GM18868 (cell line): ENCODE results near the gene ZG16.
"Not testable (repeated sequence)": the region's sequence is repeated elsewhere in the genome, so short reads cannot be mapped to it uniquely, and the experiment has no call there.

Experiments
- ATAC-seq: cut with Tn5 transposase; IDR thresholded peaks from one replicate; pipeline ENCODE4 v1.9.1; 2021; ENCODE audit warnings: mild to moderate bottlenecking, moderate library complexity; ENCODE audit not compliant: unreplicated experiment

The ZG16 gene

DNA sequence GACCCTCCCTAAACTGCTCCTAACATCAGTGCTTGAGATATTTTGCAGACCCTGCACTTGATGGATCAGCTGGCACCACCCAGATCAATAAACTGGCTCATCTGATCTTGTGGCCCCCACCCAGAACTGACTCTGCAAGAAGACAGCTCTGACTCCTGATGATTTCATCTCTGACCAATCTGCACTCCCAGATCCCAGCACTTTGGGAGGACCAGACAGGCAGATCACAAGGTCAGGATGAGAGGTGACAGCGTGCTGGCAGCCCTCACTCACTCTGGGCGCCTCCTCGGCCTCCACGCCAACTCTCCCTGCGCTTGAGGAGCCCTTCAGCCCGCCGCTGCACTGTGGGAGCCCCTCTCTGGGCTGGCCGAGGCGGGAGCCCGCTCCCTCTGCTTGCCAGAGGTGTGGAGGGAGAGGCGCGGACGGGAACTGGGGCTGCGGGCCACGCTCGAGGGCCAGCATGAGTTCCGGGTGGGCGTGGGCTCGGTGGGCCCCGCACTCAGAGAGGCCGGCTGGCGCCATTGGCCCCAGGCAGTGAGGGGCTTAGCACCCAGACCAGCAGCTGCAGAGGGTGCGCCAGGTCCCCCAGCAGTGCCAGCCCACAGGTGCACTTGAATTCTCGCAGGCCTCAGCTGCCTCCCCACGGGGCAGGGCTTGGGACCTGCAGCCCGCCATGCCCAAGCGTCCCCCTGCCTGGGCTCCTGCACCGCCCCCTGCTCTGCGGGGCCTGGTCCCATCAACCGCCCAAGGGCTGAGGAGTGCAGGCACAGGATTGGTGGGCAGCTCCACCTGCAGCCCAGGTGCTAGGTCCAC is 29.9 kb upstream of the ZG16 start:
- no peak for ATAC-seq

DNA sequence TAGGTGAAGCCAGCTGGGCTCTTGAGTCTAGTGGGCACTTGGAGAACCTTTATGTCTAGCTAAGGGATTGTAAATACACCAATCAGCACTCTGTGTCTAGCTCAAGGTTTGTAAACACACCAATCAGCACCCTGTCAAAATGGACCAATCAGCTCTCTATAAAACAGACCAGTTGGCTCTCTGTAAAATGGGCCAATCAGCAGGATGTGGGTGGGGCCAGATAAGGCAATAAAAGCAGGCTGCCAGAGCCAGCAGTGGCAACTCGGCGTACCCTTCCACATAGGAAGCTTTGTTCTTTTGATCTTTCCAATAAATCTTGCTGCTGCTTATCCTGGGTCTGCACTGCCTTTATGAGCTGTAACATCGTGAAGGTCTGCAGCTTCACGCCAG is 29.3 kb upstream of the ZG16 start:
- not testable (repeated sequence) for ATAC-seq

DNA sequence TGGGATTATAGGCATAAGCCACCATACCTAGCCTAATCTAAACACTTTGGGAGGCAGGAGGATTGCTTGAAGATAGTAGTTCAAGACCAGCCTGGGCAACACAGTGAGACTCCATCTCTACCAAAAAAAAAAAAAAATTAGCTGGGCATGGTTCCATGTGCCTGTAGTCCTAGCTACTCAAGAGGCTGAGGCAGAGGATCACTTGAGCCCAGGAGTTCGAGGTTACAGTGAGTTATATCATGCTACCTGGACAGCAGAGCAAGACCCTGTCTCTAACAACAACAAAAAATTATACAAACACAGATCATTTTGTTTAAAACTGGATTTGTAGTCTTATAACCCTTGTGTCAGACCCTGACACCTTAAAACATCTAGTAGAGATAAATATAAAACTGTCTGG is 24.5 kb upstream of the ZG16 start:
- no peak for ATAC-seq

DNA sequence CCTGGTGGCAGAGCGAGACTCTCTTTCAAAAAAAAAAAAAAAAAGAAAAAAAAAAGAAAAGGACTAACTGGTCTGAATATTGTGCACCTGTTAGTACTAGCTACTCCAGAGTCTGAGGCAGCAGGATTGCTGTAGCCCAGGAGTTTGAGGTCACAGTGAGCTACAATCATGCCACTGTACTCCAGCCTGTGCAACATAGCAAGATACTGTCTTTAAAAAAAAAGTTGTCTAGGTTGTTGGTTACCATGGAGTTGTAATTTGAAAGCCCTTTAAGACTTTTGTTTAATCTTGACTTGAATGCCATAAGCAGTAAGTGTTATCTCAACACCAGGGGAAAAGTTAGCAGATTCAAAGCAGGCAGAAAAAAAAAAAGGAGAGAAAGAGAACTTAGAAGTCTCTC is 21.4 kb upstream of the ZG16 start:
- no peak for ATAC-seq

DNA sequence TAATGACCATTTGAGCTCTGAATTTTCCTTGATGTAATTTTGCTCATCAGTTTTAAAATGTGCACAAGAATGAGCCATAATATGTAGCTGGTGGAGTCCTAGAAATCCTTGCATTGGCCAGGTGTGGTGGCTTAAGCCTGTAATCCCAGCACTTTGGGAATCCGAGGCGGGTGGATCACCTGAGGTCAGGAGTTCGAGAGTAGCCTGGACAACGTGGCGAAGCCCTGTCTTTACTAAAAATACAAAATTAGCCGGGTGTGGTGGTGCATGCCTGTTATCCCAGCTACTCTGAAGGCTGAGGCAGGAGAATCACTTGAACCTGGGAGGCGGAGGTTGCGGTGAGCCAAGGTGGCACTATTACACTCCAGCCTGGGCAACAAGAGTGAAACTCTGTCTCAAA is 21.0 kb upstream of the ZG16 start:
- not testable (repeated sequence) for ATAC-seq

DNA sequence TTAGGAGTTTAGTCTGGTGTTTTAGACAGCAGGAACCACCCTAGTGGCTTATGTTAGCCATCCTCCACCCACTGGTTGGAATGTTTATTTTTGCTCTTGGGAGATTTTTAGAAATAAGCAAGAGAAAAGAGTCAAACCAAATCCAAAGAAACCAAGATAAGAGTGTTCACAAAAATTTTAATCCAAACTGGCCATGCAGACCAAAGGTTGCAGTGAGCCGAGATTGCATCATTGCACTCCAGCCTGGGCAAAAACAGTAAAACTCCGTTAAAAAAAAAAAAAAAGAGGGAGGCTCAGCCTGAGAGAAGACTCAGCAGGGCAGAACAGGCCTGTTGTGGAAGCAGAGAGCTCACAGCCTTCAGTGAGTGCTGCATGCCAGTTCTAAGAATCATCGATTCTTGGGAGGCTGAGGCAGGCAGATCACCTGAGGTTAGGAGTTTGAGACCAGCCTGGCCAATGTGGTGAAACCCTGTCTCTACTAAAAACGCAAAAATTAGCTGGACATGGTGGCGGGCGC is 20.0 kb upstream of the ZG16 start:
- ATAC-seq, result no peak

DNA sequence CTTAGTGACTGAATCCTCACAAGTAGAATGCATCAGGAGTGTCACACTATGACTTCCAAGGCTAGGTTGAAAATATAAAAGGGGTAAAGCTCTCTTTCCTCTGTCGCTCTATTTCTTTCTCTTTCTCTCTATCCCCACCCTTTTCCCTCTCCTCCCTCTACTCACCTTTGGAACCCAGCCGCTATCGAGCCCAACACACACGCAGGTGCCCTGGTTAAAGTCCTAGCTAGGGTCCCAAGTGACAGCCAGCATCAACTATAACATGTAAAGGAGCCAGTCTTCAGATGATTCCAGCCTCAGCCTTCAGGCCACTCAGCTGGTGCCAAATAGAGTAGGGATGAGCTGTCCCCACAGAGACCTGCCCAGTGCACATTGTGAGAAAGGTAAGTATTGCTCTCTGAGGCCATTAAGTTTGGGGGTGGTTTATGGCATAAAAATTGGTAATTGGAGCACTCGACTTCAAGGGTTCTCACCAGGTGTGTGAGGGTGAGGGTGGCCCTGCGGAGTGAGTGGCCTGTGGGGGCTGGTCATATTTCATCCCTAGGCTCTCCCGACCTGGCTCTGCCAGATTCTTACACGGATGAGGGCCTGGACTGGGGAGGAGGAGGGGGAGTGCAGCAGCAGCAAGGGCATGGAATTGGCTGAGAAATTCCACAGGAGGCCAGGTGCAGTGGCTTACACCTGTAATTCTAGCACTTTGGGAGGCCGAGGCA is 17.3 kb upstream of the ZG16 start:
- ATAC-seq, result no peak

DNA sequence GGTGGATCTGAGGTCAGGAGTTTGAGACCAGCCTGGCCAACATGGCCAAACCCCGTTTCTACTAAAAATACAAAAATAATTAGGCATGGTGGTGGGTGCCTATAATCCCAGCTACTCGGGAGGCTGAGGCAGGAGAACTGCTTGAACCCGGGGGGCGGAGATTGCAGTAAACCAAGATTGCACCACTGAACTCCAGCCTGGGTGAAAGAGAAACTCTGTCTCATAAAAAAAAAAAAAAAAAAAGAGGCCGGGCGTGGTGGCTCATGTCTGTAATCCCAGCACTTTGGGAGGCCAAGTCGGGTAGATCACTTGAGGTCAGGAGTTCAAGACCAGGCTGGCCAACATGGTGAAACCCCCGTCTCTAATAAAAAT is 16.8 kb upstream of the ZG16 start:
- ATAC-seq, result not testable (repeated sequence)

DNA sequence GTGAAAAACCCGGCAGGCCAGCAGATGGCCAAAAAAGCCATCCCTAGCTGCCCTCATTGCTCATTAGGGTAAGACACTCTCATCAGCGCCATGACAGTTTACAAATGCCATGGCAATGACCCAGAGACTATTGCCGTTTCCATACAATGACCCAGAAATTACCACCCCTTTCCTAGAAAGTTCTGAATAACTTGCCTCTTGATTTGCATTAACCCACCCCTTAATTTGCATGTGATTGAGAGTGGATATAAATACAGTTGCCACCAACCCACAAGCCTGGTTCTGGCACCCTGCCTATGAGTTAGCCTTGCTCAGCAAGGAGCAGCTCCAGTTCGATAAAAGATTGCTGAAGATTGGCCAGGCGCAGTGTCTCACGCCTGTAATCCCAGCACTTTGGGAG is 16.2 kb upstream of the ZG16 start:
- ATAC-seq, result no peak

DNA sequence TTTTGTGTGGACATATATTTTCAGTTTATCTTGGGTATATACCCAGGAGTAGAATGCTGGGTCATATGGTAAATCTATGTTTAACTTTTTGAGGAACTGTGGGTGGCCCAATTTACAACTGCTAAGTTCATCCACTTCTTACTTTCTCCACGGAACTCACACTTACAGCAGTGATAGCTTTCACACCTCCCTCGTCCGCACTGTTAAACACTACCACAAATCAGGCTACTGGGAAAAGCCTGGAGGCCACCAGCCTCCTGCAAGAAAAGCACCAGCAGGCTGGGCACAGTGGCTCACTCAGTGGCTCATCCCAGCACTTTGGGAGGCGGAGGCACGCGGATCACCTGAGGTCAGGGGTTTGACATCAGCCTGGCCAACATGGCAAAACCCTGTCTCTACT is 14.7 kb upstream of the ZG16 start:
- ATAC-seq, result no peak

DNA sequence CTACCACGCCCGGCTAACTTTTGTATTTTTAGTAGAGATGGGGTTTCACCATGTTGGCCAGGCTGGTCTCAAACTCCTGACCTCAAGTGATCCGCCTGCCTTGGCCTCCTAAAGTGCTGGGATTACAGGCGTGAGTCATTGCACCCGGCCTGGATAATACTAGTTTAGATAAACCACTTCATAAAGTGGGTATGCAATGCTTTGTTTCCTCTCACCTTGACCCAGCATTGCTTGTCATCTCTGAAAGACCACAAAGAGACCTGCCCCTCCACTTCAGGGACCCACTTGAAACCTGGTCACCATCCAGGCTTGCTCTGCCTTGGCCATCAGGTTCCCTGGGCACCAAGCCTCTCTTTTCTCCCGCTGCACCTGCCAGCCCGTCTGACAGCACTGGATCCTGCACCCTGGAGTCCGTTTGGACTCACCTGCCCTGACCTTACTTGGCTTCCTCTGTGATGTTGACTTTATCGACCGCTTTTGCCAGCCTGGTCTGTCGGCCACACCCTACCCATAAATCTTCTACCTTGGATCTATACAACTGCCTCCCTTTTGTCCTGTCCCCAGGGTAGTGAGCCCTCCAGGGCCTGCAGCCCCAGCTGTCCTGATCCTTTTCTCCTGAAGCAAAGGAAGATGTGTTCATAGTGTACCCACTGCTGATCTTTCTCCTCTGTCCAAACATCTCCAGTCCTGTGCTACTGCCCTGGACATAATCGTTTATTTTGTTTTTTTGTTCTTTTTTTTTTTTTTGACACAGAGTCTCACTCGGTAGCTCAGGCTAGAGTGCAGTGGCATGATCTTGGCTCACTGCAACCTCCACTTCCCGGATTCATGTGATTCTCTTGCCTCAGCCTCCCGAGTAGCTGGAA is 12.7 kb upstream of the ZG16 start:
- ATAC-seq, result no peak

DNA sequence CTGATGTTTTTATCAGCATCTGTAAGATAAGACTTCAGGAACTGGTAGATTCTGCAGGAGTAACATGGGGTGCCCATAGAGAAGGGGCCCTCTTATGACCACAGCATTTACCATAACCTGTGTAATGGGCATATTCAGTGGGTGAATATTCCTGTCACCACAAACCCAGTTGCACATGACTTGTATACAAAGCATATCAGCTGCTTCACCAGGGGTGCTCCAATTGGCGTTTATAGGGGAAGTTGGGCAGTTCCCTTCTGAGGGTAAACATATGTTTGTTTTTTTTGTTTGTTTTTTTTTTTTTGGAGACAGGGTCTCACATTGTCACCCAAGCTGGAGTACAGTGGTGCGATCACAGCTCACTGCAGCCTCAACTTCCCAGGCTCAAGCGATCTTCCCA is 11.5 kb upstream of the ZG16 start:
- ATAC-seq, result no peak

DNA sequence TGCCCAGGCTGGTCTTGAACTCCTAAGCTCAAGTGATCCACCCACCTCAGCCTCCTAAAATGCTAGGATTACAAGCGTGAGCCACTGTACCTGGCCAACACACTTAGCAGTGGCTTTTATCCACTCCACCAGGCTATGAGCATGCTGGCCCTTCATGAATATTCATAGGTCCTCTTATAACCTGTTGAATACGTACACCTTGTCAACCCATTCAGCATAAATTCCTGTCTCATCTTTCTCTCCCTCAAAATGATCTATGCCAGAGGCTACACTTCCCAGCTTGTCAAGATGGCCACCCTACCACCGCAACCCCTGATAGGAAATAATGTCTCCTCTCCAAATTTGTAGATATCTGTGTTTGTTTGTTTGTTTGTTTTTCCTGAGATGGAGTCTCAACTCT is 11.0 kb upstream of the ZG16 start:
- no peak for ATAC-seq

DNA sequence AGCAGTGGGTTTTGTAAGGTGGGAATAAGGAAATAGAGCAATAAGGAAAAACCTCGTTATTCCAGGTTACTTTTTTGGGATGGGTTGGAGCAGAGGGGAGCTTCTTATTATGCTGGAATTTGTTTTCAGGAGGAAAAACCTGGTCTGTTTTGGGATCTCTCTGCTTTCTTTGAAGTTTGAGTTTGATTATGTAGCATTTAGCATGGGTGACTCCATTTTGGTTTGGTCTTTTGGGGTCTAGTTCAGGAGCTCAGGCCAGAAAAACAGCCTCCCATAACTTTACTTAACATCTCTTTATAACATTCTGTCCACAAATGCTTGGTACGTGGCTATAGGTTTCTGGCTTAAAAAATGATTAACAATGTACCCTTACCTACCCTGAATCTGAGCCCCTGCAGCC is 8.5 kb upstream of the ZG16 start:
- ATAC-seq, result no peak

DNA sequence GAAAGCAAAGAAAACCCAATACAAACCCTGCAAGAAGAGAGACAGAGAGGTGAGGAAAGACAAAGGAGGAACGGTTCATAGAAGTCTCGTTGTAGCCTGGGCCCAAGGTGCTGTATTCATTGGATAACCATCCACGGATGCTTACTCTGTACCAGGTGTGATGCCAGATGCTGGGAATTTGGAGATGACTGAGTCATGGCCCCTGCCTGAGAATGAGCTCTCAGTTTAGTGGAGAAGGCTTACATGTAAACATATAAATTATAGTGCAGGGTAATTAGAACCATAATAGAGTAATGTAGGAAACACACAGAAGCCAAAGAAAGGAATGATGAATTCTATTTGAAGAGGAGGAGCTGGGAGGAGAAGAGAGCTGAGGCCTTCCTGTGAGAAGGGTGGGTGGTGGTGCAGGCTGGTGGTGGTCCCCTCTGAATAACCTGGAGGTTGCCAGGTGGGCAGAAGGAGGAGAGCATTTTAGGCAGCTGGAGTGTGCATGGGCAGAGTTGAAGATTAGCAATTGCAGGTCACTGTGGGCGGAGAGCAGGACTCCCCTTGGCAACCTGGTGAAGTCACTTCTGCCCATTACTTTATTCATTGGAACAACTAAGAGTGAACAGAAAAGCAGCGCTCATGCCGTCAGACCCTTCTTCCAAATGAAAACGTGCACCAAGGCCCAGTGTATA is 7.7 kb upstream of the ZG16 start:
- ATAC-seq, result no peak

DNA sequence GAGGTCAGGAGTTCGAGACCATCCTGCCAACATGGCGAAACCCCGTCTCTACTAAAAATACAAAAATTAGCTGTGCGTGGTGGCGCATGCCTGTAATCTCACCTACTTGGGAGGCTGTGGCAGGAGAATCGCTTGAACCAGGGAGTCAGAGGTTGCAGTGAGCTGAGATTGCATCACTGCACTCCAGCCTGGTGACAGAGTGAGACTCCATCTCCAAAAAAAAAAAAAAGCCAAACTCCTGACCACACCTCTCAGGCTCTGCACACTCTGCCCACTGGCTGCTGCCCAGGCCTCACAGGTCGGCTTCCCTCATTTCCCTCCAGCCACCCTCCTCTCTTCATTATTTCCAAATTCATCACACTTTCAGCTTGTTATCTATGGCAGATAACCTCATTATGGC is 5.7 kb upstream of the ZG16 start:
- ATAC-seq, result not testable (repeated sequence)

DNA sequence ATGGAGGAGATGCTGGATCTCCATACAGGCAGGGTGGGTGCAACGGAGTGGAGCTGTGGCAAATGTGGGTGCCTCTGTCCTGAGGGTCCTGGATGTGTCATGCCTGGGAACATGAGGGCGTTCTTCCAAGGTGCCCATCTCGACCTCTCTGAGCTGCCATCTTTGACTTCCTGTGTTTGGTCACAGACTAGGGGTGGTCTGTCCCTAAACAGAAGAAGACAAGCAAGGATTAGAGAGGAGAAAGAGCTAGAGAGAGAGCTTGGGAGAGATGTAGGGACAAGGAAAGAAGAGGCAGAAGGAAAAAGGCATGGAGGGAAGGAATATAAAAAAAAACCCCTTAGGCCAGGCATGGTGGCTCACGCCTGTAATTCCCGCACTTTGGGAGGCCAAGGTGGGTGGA is 3.3 kb upstream of the ZG16 start:
- ATAC-seq, result no peak

DNA sequence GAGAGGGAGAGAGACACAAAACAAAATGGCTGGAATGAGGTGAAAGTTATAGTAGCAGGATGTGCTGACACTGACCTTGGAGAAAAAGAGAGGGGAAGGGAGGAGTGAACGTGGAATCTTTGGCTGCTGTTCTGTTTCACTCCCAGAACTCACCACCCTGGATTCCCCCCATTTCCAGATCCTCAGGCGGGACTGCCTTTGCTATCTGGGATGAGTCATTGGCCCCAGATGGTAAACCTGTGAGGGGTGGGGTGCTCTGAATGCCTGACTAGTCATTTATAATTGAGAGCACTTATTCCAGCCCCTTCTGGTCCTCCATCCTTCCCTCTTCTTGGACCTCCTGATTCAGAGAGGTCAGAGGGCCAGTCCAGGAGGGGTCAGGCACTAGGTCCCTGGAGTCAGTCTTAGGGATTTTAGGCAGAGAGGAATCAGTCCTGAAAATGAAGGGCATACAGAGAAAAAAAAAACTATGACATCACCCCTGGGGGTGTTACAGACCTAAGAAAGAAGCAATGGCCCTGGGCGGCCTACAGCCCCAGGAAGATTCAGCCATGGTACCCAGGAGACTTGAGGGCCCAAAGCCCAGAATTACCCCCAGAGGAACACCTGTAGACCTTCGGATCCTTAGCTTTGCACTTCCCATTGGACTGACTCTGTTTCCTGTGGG is 2.2 kb upstream of the ZG16 start:
- no peak for ATAC-seq

DNA sequence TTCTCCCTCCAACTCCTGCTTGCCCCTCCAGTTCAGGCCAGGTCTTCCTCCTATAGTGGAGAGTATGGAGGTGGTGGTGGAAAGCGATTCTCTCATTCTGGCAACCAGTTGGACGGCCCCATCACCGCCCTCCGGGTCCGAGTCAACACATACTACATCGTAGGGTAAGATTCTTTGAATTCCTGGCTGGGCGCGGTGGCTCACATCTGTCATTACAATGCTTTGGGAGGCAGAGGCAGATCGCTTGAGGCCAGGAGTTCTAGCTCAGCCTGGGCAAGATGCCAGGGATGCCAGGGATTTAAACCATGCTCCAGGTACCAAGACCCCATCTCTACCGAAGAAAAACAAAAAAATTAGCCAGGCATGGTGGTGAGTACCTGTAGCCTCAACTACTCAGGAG is 1.4 kb downstream of the ZG16 start:
- no peak for ATAC-seq
